Measurements from ENCODE around the gene NCOA3.
"Not testable (repeated sequence)": the region's sequence is repeated elsewhere in the genome, so short reads cannot be mapped to it uniquely, and the experiment has no call there.

NCOA3 gene

DNA sequence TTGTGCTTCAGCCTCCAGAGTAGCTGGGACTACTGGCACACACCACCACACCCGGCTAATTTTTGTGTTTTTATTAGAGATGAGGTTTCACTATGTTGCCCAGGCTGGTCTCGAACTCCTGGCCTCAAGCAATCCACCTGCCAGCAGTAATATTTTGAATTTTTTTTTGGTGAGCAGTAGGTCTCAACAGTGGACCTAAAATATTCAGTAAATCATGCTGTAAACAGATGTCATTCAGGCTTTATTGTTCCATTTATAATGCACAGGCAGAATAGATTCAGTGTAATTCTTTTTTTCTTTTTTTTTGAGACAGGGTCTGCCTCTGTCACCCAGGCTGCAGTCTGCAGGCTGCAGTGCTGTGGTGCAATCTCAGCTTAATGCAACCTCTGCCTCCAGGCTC lies 69.7 kb downstream of the NCOA3 start:
- DNase-seq: no peak

DNA sequence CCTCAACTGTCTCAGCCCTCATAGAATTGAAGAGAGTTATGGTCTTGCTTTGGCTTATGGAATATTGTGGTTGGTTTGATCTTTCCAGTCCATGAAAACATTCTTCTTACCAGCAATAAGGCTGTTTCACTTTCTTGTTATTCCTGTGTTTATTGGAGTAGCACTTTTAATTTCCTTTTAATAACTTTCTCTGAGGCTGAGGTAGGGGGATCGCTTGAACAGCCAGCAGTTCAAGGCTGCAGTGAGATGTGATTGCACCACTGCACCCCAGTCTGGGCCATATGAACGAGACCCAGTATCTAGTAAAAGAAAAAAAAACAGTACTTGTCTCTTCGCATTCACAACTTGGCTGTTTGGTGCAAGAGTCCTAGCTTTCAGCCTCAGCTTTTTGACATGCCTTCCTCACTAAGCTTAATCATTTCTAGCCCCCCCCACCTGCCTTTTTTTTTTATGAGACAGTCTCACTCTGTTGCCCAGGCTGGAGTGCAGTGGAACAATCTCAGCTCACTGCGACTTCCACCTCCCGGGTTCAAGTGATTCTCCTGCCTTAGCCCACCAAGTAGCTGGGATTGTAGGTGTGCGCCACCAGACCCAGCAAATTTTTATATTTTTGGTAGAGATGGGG lies 70.5 kb downstream of the NCOA3 start:
- no peak for DNase-seq

DNA sequence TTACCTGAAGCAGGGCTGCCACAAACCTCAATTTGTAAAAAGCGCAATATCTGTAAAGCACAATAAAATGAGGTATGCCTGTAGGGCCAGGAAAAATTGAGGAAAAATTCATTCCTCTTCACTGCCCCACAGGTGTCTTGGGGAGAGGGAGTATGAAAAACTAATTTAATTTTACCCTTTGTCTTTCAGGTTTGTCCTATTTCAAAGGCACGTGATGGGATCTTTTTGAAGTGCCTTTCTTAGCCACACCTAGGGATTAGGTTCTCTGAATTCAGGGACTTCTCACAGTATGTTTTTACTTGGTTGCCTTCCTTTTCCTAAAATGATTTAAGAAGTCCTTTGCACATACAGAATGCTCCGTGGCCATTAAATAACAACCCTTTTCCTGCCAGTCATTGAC lies 71.9 kb downstream of the NCOA3 start:
- DNase-seq: peak; percentile 9

DNA sequence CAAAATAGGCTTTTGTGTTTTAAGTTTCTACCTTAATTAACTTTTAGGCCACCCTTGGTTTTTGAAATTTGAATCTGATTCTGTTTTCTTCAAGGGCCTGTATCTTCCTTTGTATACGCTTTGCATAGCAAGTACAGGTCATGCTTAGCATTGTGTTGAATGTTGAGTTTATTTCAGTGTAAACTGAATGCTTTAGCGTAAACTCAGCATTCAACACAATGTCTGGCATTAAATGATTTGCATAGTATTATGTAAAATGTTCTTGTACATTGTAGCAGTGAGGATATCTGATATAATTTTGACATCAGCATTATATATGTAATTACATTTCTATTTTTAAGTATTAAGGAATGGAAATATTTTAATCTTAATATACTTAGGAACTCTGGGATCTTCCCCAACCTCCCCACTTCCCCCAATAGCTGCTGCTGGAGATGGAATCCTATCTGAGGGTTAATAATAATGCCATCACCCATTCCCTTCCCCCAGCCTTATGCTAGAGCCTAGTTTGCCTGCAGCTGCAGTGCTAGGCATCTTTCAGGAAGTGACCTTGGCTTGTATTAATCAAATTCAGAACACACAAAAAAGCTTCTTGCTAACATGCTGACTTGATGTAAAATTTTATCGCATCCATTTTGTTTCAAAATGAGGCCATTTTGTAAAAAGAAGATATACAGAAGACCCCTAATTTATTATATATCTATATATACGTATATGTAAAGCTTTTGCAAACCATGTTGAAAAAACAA lies 73.1 kb downstream of the NCOA3 start:
- peak; percentile 82 for DNase-seq

DNA sequence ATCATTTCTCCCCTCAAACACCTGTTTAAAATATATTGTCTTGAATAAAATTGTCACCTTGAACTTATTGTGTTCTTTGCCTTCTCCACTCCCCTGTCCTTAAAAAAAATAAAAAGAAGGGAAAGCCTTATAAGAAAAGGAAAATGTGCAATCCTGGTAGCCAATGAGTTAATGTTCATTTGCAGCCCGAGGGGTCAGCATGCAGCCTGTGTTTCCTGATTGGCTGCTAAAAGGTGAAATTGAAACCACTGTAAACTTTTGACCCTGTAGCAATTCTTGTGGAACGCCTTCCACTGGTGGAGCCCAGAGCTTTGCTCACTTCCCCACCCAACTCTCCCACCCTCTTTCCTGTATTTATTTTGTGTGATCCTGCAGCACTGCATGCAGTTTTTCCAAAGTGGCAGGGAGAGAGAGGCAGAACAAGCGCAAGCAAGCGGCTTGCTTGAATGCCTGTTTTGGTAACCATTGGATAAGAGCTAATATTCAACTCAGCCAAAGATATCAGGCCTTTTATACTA lies 74.9 kb downstream of the NCOA3 start:
- DNase-seq: peak; percentile 95

DNA sequence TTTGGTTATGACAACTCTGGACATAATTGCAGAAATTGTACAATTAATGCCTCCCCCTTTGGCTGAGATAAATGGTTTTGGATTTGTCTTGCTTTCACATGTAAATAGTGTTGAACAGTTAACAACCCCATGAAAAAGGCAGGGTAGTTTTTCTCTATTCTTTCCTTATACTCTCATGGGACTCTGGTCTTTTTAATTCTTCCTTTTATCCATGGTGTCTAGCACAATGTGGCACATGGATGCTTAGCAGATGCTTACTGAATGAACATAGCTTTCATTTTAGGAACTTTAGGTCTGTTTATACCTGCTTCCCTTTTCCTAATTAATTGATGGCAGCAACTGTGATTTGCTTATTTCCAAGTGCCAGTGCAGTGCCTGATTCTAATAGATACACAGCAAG lies 75.6 kb downstream of the NCOA3 start:
- peak; percentile 49 for DNase-seq

DNA sequence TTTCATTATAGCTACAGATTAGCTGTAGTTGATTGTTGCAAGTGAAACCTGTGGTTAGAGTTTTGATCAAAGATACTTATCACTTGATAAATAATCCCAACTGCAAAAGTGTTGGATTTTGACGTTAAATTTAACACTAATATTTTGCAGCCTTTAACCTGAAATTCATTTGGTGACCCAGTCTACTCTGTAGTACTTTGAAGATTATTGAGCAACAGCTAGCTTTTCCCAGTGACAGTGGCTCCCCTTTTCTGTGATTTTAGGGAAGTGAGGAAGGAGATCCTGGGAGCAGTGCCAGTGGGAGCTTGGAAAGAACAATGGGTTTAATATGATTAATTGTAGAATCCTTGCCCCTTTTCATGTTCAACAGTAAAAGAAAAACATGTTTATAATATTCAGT lies 76.9 kb downstream of the NCOA3 start:
- DNase-seq: peak; percentile 20

DNA sequence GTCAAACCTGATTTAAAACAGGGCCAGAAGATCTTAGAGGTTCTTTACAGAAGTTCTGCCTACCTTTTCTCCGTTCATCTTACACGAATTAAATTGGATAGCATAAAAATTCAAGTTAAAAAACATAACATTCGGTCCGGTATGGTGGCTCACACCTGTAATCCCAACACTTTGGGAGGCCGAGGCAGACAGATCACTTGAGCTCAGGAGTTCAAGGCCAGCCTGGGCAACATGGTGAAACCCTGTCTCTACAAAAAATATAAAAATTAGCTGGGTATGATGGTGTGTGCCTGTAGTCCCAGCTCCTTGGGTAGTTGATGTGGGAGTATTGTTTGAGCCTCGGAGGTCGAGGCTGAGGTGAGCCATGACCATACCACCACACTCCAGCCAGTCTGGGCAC lies 79.0 kb downstream of the NCOA3 start:
- not testable (repeated sequence) for DNase-seq

DNA sequence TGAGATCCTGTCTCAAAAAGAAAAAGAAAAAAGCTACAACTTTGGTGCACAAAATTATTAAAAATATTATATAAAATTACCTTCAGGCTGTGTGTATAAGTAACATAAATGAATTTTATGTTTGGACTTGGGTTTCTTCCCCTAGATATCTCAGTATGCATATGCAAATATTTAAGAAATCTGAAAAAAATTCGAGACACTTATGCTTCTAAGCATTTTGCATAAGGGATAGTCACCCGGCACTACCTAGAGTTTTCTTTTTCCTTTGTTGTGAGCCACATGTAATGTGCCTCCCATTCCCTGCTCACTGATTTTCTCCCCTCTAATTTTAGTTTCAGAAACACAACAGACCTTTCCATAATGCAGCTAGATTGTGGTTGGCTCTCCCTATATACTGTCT lies 79.4 kb downstream of the NCOA3 start:
- DNase-seq: no peak

DNA sequence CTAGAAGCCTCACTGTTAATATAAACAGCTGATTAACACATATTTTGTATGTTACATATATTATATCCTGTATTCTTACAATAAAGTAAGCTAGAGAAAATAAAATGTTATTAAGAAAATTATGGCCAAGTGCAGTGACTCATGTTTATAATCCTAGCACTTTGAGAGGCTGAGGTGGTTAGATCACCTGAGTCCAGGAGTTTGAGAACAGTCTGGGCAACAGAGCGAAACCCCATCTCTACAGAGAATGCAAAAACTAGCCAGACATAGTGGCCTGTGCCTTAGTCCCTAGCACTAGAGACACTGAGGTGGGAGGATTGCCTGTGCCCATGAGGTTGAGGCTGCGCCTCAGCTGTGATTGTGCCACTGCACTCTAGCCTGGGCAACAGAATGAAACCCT lies 81.9 kb downstream of the NCOA3 start:
- no peak for DNase-seq

DNA sequence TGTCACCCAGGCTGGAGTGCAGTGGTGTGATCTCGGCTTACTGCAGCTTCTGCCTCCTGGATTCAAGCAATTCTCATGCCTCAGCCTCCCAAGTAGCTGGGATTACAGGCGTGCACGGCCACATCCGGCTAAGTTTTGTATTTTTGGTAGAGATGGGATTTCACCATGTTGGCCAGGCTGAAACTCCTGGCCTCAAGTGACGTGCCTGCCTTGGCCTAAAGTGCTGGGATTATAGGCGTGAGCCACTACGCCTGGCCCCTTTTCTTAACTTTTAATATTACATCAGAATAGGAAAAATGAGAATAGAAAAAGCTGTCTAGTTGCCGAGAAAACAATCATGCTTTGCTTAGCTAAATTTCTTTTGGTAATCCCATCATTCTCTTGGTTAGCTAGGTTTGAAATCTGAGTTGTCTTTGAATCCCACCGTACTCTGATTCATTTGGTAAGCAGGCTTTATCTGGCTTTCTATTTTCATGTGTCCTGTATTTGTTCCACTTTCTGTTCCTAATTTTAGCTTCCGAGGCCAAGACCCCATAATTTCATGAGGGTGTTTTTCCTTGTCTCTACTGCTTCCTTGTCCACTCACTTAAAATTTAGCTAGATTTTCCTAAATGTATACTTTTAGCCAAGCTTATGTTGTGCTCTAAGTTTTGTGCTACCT lies 83.5 kb downstream of the NCOA3 start:
- no peak for DNase-seq

DNA sequence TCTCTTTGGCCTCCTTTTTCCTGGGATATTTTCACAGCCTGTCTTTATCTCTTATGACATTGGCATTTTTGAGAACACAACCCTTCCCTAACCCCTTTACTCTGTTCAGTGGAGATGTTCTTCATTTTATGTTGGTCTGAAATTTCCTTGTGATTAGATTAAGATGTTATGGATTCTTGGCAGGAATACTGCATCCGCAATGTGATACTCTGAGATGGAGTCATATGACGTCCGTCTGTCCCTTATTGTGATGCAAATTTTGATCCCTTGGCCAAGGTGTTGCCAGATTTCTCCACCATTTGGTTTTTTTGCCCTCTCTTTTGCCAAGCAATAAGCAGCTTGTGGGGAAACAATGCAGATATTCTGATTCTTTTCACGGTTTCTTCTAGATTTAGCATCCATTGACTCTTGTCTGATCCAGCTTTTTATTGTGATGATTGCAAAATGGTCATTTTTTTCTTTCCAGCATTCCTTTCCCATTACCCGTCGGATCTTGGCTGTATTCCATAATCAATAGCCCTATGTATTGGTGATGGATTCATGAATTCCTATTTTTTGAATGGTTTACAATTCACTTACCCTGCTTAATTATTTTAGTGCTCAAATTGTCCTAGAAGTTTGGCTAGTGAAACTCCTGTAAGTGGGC lies 85.1 kb downstream of the NCOA3 start:
- DNase-seq: no peak

DNA sequence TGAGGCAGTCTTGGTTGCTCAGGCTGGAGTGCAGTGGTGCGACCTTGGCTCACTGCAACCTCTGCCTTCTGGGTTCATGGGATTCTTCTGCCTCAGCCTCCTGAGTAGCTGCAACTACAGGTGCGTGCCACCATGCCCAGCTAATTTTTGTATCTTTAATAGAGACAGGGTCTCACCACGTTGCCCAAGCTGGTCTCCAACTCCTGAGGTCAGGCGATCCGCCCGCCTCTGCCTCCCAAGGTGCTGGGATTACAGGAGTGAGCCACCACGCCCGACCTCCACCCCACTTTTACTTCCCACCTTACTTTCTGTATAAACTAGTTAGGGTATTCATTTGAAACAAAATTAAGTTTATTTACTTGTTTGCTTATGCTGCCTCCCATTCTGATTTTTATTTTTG lies 86.5 kb downstream of the NCOA3 start:
- no peak for DNase-seq

DNA sequence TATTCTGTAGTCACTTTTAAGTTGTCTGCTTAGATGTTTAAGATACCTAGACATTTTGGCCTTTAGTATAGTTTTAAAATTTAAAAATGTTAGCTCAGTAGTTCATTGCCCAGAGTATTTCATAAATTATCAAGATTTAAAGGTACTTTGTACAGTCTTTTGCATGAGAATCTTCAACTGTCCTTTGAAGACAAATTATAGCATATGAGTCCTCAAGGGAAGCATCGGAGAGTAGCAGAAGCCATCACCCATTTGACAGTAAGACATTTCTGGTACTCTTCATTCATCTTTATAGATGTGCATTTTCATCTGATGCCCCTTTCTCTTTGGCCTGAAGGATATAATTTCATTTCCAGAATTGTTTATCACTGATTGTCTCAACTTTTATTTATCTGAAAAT lies 89.5 kb downstream of the NCOA3 start:
- no peak for DNase-seq

DNA sequence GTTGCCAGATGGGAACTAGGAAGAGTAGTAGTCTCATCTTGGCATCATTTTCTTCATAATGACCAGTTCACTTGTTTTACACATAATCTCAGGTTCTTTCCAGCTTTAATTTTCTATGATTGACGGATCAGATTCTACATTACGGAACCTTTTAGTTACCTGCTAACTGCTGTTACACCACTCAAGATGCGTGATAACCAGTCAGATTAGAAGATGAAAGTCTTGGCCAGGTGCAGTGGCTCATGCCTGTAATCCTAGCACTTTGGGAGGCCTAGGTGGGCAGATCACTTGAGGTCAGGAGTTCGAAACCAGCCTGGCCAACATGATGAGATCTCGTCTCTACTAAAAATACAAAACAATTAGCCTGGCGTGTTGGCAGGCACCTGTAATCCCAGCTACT lies 92.5 kb downstream of the NCOA3 start:
- no peak for DNase-seq

DNA sequence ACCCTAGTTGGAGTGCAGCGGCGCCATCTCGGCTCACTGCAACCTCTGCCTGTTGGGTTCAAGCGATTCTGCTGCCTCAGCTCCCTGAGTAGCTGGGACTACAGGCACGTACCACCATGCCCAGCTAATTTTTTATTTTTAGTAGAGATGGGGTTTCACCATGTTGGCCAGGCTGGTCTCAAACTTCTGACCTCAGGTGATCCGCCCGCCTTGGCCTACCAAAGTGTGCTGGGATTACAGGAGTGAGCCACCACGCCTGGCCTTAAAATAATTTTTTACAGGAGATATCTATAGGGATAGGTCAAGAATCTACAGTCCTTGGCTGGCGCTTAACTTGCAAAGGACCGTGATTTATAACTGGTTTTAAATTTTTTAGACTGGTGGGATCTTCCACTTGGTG lies 93.5 kb downstream of the NCOA3 start:
- DNase-seq: not testable (repeated sequence)

DNA sequence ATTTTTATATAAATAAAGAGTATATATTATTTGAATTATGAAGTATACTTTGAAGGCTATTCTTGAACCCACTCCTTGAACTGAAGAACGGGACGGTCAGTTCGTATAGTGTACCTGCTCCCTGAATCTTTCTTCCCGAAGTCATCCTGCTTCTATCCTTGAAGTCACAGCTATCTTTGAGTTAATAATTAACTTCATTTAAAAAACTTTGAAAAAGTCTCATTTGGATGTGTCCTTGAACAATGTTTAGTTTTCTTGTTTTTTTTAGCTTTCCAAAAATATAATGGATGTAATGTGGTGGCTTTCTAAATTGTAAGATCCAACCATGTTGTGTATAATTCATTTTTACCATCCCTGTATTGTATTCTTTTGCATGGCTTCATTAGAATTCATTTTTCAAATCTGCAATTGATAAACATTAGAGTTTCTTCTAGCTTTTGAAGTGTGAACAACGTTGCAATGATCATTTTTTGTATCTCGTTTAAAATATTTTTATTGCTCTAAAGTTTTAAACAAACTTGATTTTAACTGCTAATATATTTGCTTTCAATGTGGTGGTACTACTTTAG lies 94.4 kb downstream of the NCOA3 start:
- DNase-seq: no peak

DNA sequence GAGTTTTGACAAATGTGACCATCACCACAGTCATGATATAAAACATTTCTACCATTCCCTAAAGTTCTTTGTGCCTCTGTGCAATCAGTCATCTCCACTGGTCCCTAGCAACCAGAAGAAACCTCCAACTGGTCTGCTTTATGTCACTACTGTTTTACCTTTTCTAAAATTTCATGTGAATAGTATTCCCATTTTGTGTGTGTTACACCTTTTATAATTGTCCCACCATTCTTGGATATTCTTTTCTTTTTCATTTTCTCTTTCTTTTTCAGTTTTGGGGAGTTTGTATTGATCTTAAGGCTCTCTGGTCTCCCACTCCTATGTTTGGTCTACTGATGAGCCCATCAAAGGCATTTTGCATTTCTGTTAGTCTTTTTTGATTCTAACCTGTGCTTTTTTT lies 95.4 kb downstream of the NCOA3 start:
- no peak for DNase-seq

DNA sequence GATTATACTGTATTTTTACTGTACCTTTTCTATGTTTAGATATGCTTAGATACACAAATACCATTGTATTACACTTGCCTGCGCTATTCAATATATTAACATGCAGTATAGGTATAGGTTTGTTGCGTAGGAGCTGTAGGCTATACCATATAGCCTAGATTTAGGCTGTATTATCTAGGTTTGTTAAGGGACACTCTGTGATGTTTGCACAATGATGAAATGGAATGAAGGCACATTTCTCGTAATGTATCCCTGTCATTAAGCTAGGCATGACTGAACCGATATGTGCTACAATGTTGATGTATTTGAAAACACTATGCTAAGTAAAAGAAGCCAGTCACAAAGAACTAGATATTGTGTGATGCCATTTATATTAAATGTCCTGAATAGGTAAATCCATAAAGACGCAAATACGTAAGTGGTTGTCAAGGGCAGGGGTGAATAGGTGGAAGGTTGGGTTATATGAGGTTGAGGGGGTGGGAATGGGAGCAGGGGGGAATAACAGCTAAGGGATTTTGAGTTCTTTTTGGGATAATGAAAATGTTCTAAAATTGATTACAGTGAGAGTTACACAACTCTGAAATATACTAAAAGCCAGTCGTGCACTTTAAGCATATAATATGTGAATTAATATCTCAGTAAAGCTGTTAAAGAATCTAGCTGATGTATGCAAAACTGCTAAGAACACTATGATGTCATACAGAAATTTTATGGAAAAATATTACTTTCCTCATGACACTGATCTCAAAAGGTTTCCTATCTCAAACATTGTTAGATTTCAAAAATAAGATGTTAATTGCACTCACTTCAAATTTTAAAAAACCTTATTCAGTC lies 97.4 kb downstream of the NCOA3 start:
- DNase-seq: no peak

DNA sequence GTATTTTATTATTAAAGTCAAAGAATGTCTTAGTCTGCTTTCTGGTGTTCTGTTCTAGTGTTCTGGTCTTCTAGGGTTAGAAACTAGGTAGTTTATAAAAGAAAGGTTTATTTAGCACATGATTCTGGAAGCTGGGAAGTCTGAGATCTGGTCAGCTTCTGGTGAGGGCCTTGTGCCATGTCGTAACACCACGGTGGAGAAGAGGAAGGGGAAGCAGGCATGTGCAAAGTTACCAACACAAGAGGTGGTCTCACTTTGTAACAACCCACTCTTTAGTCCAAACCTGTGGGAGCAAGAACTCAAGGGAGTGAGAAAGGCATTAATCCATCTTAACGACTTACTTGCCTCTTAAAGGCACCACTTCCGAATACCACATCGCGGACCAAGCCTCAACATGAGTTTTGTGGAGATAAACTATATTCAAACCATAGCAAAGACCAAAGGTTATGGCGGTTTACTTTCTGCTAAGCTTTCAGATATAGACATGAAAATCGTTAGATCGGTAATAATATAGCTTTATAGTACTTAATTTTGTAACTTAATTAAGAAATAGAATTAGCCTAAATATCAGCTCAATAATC lies 99.4 kb downstream of the NCOA3 start:
- no peak for DNase-seq

DNA sequence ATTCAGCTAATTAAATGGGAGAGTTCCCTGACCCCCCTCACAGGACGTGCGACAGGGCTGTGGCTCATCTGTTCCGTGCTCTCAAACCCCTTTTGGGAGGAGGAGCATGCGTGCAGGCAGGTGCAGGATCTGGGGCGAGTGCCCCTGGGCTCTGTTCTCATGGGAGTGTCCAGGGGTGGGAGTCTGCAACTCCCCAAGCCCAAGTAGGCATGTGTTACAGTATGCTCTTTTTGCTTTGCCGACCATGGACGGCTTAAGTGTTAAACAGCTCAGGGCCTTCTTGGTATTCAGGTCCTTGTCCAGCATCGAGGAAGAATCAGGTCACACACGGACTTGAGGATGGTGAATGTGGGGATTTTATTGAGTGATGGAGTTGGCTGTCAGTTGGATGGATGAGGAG lies 101.6 kb downstream of the NCOA3 start:
- DNase-seq: no peak
